Ureter (tissue), 1 donor: ENCODE data around the gene ZNF329. TPM values are rescaled to one million over a fixed set of nuclear protein-coding genes. Genes with fewer than 3 reads are reported as not detected.
A peak's percentile ranks its signal among the peaks of the same experiment; 100 is the strongest.

Source experiments
- DNase-seq: peaks from one replicate; pipeline ENCODE4 v3.0.0-alpha.2; 2020; ENCODE audit warnings: low spot score
- total RNA-seq: library from RNA; stranded (reverse); gene quantifications from one replicate; pipeline ENCODE4 v1.2.4, GENCODE V29; 2023
- donor health status: DM: yes; HTN: yes; CAD: no.

The ZNF329 gene
- total RNA-seq, 1 donor from 2014 or later: 14.8 TPM

DNA sequence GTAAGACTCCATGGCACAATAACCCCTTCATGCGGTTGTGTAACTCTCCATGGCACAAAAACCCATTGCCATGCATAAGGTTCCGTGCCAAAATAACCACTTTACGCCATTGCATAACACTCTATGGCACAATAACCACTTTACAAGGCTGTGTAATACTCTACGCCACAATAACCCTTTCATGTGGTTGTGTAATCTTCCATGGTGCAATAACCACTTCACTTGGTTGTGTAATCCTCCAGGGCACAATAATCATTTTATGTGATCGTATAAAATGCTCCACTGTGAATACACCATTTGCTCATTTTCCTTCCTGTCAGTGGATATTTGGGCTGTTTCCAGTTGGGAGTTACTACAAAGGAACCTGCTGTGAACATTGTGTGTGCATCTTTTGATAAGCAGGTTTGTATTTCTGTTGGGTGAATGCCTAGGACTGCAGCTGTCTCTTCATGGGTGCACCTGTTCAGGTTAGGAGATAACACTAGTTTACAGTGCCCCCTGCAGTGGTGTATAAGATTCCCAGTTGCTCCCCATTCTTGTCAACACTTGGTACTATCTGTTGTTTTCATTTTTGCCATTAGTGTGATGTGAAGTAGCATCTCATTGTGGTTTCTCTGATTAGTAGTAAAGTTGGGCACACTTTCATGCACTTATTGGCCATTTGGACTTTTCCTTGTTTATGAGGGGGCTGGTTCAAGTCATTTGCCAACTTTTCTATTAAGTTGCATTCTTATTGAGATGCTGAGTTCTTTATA lies 31.4 kb downstream of the ZNF329 start:
- no peak for DNase-seq

DNA sequence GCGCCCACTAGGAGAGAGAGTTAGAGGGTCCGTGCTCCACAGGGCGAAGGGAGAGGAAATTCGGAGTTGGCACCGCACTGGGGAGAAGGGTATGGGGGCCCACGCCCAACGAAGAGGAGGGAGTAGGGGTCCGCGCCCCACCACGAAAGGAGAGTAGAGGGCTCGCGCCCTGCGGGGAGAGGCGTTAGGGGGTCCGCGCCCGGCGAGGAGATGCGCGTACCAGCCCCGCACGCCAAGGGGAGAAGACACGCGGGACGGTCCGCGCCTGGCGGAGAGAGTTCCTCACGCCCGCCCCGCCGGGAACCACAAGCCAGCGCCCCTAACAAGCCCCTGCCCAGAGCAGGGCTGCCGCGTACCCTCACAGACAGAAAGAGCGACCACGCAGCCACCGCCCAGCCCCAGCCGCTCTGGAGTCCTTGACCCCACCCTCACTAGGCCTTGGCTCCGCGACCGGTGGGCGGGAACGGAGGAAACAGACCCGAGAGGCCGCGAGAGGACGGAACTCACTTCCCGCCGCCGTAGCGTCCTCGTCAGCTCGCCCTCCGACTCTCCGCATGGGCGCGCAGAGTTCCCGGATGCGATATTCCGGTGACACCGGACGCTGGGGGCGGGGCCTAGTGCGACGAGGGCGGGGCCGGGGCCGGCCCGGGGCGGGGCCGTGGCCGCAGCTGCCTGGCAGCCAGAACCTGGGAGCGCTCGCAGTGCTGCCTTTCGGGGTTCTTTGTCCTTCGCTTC lies 32.6 kb downstream of the ZNF329 start:
- DNase-seq: no peak

DNA sequence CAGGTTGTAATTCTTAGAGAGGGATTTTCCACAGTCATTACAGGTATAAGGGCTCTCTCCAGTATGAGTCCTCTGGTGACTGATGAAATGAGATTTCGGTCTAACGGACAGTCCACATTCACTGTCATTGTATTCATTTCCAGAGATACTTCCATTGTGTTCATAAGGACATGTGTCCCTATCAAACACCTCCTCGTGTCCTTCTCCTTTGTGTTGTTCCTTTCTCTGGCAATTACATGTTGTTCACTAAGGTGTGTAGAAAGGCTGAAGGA lies 42.1 kb downstream of the ZNF329 start:
- DNase-seq: no peak

DNA sequence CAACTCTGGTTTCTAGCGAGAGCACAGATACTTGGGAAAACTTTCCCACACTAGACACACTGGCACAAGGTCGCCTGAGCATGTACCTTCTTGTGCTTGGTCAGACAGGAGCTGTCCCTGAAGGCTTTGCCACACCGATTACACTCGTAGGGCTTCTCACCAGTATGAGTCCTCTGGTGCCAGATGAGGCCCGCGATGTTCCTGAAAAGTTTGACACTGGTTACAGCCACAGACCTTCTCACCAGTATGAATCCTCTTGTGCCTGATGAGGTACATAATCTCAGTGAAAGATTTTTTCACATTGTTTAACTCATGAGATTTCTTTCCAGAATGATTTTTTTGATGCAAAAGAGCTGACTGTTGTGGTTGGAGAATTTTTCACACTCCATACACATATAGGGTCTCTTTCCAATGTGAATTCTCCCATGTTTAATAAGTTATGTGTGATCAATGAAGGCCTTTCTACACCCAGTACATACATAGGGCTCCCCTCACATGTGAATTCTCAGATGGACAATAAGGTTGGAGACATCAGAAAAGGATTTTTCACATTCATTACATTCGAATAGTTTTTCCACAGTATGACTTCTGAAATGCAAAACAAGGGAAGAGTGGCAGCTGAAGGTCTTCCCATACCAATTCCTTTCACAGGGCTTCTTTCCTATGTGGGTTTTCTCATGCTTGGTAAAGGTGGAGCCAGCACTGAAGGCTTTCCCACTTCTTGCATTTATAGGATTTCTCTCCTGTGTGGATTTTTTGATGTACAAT lies 42.6 kb downstream of the ZNF329 start:
- no peak for DNase-seq

DNA sequence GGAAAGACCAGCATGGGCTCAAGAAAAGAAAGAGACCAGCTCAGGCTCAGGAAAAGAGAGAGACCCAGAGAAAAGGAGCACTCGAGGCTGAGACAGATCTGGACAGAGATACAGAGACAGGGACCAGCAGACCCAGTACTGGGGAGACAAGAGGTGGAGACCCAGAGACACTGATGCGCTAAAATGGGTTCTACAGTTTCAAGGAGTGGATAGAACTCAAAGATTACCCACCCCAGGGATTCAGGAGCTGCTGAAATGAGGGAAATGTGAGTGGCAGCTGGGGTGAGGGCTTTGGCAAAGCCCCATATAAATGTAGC lies 51.9 kb downstream of the ZNF329 start:
- DNase-seq: no peak

DNA sequence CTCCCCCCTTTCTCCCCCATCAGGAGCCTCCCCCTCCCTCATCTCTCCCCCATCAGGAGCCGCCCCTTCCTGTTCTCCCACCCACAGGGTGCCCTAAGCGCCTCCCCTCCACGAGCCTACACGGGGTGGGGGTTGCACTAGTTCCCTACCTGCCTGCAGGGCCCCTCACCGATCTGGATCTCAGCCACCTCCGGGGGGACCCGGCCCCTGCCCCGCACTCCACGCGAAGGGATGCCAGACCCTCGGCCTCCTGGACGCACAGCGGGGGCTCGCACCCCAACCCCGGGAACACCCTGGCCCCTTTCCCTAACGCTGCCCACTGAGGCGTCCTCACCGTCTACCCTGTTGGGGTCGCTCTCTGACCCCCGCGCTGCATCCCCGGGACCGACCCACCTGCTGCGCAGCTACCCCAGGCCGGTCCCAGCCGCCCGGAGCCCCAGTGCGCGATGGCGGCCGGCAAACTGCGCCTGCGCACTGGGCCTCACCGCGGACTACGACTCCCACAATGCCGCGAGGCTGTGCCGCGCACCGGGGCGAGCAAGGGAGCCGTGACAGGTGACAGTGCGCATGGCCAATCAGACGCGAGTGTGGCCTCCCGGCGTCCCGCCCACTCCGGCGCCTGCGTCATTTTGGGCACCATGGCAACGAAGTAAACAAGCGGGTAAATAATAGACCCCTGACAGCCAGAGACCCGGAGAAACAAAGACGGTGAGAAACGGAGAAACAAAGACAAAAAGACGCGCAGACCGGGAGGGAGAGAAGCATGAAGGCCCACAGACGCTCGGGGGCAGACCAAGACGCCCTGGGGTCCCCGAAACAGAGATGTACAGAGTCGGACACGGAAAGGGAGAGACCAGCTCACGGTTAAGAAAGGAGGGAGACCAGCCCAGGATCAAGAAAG lies 52.6 kb downstream of the ZNF329 start, which contains the start of gene ZSCAN18:
Gene ZSCAN18 (minus strand): TSS at position 451 of the 901 bp plus-strand sequence. CDS start 7,964 bp downstream, outside the sequence.
- peak; percentile 98 for DNase-seq

DNA sequence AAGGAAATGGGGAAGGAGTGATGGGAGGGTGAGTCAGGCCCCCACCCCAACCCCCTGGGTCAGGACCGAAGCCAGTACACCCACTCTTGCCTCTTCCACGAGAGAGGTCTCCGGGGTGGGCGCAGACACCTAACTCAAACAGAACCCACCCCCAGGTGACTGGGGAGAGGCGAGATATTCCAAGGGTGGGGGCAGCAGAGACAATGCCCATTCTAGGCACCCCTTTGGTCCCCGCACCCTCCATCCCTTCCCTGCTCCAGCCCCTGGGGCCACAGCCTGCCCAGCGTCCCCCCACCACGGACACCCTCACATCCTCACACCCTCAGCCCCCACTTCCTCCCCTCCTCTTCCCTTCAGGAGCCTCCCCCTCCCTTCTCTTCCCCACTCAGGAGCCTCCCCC lies 53.2 kb downstream of the ZNF329 start:
- DNase-seq: no peak

DNA sequence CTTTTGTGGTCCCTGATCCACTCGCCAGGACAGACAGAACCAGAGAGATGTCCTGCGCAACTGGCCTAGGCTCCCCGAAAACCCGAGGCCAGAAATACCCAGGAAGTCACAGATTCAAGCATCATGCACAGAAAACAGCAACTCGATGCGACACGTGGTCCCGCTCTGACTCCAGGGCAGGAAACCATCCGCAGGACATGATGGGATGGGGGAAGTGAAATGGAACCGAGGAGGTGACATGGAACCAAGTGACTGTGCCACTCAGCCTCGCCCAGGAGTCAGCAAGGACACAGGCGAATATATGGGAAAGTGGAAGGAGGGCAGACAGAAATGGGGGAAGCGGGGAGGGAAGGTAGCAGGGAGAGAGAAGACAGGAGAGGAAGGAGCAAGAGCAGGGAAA lies 53.7 kb downstream of the ZNF329 start:
- DNase-seq: no peak

DNA sequence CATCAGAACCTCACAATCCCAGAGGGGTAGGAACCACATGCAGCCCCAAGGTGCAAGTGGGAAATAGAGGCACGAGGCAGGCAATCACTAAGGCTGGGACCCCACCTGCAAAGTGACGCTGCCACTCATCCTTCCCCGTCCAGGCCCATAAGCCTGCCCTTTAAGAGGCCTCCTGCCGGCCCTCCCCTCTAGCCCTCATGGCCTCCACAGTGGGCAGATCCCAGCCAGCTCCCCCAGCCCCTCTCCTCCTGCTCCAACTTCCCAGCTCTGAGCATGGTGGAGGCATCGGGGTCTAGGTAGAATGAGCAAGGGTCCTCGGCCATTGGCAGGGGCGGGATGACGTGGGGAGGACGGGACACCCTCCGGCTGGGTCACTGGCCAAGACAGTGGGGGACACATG lies 55.3 kb downstream of the ZNF329 start:
- no peak for DNase-seq

DNA sequence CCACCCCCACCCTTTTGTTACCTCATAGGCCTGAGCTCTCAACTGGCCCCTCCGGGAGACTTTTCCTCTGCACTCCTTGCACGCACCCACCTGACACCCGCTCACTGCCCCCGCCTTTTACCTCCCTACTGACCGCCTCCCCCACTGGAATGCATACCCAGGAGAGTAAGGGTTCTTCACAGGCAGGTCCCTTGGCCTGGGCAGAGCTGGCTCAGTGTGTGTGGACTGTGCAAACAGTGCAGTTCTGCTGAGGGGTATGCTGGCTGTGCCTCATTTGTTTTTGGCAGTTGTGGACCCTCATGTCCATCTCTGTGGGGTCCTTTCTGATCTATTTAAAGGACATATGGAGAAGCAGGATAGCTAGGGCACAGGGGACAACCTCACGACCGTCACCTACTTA lies 57.5 kb downstream of the ZNF329 start:
- DNase-seq: no peak

DNA sequence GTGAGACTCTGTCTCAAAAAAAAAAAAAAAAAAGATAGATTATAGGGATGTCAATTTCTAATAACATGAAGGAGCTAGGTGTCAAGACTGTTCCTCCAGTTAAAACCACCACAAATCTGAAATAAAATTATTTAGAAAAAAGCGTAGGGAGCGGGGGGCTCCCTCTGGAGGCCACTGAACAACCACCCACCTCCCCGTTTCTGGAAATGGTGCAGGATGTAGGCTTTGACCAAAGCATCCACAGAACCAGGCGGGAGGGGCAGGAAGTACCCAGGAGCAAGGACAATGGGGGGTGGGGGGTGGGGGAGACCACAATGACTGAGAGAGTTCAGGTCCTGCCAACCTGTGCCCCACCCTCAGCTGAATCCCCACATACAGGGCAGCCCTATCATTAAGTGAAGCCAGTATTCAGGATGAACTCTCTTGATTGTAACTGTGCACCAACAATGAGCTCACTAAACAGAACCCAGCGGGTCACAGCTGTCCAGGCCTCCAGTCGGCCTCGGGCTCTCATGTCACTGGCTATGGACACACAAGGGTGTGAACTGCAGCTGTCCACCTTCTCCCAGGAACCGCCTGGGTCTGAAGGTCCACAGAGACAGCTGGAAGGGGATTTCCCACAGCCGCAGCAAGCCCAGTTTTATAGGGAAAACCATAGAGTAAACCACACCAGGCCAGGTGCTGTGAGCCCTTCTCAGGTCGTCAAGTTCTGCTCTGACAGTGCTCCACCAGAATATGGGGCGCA lies 59.2 kb downstream of the ZNF329 start:
- DNase-seq: no peak

DNA sequence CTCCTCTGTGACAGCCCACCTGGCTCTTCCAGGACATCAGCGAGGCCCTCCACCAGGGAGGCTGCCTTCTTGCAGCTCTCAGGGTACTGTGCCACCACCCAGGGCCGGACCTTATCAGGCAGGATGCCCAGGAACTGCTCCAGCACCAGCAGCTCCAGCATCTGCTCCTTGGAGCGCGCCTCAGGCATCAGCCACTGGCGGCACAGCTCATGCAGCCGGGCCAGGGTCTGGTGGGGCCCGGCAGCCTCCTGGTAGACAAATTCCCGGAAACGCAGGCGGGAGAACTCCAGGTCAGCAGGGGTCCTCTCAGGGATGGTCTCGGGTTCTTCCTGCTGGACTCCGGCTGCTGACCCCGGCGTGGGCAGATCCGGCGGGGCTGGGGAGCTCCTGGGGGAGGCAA lies 60.7 kb downstream of the ZNF329 start:
- DNase-seq: no peak

DNA sequence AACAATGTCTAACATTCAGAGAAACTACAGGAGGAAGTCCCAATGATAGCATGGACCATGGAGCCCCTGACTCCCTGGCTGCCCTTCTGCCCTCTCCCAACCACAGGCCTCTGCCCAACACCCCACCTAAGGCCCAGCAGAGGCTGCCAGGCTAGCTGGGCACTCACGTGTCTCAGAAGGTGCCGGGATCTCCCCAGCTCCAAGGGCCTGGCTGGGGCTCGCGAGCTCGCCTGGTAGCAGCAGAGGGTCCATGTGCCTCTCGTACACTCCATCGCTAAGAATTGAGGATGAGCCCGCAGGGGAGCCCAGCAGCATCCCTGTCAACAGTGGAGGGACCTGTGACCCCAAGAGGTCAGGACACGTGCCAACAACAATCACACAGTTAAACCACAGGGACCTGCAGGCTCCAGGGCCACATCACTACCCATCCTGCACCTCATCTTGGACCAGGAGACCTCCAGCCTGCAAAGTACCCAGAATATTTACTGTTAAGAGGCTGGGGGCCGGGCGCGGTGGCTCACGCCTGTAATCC lies 62.0 kb downstream of the ZNF329 start:
- DNase-seq: no peak

DNA sequence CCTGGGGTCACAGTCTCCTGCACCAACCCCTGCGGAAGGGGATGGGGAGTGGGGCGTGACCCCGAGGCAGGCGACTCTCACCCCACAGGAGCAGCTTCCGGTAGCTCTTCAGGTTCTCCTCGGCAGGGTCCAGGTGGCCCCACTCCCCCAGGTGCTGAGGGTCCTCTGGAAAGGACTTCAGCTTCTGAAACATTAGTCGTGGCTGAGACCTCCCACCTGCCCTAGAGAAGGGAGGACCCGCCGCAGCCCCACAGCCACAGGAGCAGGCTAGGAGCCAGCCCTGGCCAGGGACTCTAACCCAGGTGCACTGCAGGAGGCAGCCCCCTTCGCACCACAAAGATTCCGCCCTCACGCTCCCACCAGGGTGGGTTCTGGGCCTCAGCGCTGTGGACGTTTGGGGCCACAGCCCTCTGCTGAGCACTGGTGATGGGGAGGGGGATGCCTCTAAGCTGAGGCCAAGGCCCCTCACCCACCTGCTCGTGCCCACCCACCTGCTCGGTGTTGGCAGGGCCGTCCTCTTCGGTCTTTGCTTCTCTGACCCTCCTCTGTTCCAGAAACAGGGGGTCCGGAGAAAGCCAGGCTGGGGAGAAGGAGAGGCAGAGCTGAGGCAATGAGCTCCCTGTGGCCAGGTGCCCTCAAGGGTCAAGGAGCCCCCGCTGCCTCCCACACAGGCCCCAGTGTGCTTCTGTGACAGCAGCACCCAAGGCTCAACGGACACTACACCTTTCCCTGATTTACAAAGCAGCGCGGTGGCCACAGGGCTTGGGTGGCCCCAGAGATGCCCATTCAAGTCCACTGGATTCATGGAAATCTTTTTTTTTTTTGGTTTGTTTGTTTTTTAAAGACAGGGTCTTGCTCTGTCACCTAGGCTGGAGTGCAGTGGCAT lies 63.5 kb downstream of the ZNF329 start:
- DNase-seq: no peak

DNA sequence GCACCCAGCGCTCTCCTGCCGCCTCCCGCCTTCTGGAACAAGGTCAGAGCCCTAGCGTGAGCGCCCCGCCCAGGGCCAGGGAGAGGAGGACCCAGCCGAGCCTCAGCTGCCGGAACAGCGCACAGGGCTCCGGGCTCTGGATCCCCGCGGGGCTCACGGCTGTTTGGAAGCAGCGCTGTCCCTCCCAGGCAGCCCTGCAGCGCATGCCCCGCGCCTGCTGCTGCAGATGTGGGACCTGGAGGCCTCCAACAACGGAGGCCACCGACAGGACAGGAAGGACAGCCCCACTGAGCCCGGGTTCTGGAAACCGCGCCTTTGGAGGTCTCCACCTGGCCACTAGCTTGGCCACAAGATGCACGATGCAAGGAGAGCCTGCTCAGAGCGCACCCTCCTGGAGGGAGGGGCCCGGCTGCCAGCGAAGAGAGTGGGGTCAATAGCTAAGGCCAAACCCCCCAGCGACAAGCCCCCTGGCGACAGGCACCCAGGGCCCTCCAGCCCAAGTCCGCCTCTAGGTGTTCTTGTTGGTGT lies 65.2 kb downstream of the ZNF329 start:
- no peak for DNase-seq

DNA sequence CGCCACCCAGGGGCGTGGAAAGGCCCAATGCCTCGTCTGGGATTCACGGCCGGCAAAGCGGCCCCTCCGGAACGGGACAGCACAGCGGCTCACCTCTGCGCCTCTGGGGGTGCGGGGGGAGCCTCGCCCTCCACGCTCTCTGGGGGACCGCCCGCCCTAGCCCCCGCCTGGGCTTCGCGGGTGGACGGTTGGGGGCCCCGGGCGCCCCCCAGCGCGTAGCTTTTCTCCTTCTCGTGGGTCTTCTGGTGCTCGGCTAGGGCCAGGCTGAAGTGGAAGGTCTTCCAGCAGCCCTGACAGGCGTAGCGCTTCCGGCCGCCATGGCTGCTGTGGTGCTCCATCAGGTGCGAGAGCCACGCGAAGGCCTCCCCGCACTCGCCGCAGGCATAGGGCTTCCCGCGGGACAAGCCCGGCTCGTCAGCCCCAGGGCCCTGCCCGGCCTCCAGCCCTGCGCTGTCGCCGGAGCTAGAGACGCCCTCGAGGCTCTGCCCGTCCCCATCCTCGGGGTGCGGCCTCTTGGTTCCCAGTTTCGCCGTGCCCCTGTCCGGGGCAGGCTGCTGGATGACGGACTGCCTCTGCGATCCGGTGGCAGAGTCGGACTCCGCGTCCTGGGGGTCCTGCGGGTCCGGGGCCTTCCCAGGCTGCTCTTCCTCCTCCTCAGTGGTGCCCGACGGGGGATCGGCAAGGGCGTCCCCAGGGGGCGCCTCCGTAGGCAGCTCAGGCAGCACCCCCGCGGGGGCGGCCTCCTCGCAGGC lies 65.8 kb downstream of the ZNF329 start:
- no peak for DNase-seq

DNA sequence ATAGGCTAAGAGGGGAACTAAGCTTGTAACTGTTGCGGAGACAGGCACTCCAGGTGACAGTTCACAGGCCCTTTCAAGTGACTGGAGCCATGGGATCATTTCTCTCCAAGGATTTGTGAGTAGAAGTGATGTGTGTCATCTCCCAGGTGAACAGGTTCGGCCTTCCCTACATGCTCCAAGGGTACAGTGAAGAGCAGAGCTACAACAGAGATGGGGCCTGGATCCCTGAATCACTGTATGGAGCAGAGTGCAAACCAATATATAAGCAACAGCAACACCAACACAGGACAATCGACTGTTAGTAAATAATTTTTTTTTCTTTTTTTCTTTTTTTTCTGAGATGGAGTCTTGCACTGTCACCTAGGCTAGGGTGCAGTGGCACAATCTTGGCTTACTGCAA lies 67.6 kb downstream of the ZNF329 start:
- DNase-seq: no peak

DNA sequence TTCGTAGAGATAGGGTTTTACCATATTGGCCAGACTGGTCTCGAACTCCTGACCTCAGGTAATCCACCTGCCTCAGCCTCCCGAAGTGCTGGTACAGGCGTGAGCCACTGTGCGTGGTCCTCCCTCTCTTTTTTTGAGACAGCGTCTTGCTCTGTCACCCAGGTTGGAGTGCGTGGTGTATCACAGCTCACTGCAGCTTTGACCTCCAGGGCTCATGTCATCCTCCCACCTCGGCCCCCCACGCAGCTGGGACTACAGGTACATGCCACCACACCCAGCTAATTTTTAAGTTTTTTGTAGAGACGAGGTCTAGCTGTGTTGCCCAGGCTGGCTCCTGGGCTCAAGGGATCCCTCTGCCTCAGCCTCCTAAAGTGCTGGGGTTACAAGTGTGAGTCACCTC lies 70.8 kb downstream of the ZNF329 start:
- no peak for DNase-seq
